HepG2 (cell line): ENCODE results near the gene LIM2.

Experiments
- CHD2 ChIP-seq: IDR thresholded peaks from 2 replicates; pipeline ENCODE4 v1.6.1; 2011; ENCODE audit warnings: low read depth, low read length, improper control_type of control experiment
- CTCF ChIP-seq: sonication (generic); formaldehyde crosslinking; IDR thresholded peaks from 2 replicates; pipeline ENCODE4 v1.5.0; 2020; ENCODE audit warnings: mild to moderate bottlenecking, missing genetic modification reagents, moderate library complexity
- FOXM1 ChIP-seq: sonication (generic); formaldehyde crosslinking; IDR thresholded peaks from 2 replicates; pipeline ENCODE4 v1.5.0; 2020; ENCODE audit warnings: missing genetic modification reagents
- HNRNPLL ChIP-seq: fragments of 200-400 bp; formaldehyde crosslinking; IDR thresholded peaks from 2 replicates; pipeline ENCODE4 v1.6.1; 2017; ENCODE audit warnings: mild to moderate bottlenecking, low read depth, low read length; ENCODE audit not compliant: poor library complexity, severe bottlenecking
- HOMEZ ChIP-seq: IDR thresholded peaks from 2 replicates; pipeline ENCODE4 v1.6.1; 2016; ENCODE audit warnings: low read depth
- MAFG ChIP-seq: sonication (generic); formaldehyde crosslinking; IDR thresholded peaks from 2 replicates; pipeline ENCODE4 v1.5.1; 2020; ENCODE audit warnings: mild to moderate bottlenecking, missing genetic modification reagents
- MBNL3 ChIP-seq: fragments of 250-450 bp; sonication (Bioruptor Pico); conservative IDR thresholded peaks from 2 replicates; pipeline ENCODE4 v1.8.0; 2022; ENCODE audit warnings: mild to moderate bottlenecking, inconsistent platforms
- SP2 ChIP-seq: sonication (generic); formaldehyde crosslinking; IDR thresholded peaks from 2 replicates; pipeline ENCODE4 v1.5.1; 2020; ENCODE audit warnings: mild to moderate bottlenecking, missing genetic modification reagents
- USF2 ChIP-seq, 2 experiments: sonication (generic) in 1 of 2; formaldehyde crosslinking in 1 of 2; IDR thresholded peaks; 2 replicates each; pipeline versions ENCODE4 v1.5.1 to v1.6.1; 2011 to 2020; ENCODE audit warnings: borderline replicate concordance in 1 of 2, low read depth in 1 of 2, low read length in 1 of 2, mild to moderate bottlenecking in 1 of 2, missing genetic modification reagents in 1 of 2, moderate library complexity in 1 of 2
- TF ChIP-seq, protein P1 (sequence below): sonication (generic); formaldehyde crosslinking; IDR thresholded peaks from 2 replicates; pipeline ENCODE4 v1.4.0; 2020; ENCODE audit warnings: mild to moderate bottlenecking, missing genetic modification reagents
- TF ChIP-seq, protein P2 (sequence below): sonication (generic); formaldehyde crosslinking; IDR thresholded peaks from 2 replicates; pipeline ENCODE4 v1.4.0; 2020; ENCODE audit warnings: missing genetic modification reagents
- TF ChIP-seq, protein P3 (sequence below): IDR thresholded peaks from 2 replicates; pipeline ENCODE4 v1.6.1; 2016
- TF ChIP-seq, protein P4 (sequence below): IDR thresholded peaks from 2 replicates; pipeline ENCODE4 v1.6.1; 2016; ENCODE audit warnings: low read depth, missing genetic modification reagents, missing compliant biosample characterization

DNA sequence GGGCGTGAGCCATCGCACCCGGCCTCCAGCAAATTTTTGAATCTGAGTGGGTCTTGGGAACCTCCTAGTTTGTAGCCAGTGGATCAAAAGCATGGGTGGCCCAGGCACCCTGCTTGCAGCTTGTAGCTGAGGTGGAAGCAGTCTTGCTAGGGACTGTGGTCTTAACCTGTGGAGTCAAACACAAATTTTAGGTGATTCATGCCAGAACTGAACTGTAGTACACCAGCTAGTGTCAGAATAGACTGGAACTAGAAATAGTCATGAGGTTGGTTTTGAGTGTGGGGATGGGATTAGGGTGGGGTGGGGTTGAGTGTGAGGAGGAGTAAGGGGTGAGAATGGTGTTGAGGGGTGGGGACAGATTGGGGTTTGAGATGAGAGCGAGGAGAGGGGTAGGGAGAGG, 5.8 kb downstream of the LIM2 start:
- TF ChIP-seq MBNL3 (CRISPR knock-in tag): no peak
- TF ChIP-seq, protein P1, sequence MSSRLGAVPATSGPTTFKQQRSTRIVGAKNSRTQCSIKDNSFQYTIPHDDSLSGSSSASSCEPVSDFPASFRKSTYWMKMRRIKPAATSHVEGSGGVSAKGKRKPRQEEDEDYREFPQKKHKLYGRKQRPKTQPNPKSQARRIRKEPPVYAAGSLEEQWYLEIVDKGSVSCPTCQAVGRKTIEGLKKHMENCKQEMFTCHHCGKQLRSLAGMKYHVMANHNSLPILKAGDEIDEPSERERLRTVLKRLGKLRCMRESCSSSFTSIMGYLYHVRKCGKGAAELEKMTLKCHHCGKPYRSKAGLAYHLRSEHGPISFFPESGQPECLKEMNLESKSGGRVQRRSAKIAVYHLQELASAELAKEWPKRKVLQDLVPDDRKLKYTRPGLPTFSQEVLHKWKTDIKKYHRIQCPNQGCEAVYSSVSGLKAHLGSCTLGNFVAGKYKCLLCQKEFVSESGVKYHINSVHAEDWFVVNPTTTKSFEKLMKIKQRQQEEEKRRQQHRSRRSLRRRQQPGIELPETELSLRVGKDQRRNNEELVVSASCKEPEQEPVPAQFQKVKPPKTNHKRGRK: no peak
- TF ChIP-seq USF2 (IDR thresholded peaks at IDR 0.05; ENCODE audit: low read depth, low read length): no peak
- TF ChIP-seq USF2 (CRISPR knock-in tag; IDR thresholded peaks at IDR 0.05; ENCODE audit: borderline replicate concordance): no peak
- TF ChIP-seq SP2 (CRISPR knock-in tag): no peak
- TF ChIP-seq CTCF (CRISPR knock-in tag): no peak
- TF ChIP-seq HOMEZ (CRISPR knock-in tag): no peak
- TF ChIP-seq, protein P2, sequence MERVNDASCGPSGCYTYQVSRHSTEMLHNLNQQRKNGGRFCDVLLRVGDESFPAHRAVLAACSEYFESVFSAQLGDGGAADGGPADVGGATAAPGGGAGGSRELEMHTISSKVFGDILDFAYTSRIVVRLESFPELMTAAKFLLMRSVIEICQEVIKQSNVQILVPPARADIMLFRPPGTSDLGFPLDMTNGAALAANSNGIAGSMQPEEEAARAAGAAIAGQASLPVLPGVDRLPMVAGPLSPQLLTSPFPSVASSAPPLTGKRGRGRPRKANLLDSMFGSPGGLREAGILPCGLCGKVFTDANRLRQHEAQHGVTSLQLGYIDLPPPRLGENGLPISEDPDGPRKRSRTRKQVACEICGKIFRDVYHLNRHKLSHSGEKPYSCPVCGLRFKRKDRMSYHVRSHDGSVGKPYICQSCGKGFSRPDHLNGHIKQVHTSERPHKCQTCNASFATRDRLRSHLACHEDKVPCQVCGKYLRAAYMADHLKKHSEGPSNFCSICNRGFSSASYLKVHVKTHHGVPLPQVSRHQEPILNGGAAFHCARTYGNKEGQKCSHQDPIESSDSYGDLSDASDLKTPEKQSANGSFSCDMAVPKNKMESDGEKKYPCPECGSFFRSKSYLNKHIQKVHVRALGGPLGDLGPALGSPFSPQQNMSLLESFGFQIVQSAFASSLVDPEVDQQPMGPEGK (CRISPR knock-in tag): no peak
- TF ChIP-seq, protein P3, sequence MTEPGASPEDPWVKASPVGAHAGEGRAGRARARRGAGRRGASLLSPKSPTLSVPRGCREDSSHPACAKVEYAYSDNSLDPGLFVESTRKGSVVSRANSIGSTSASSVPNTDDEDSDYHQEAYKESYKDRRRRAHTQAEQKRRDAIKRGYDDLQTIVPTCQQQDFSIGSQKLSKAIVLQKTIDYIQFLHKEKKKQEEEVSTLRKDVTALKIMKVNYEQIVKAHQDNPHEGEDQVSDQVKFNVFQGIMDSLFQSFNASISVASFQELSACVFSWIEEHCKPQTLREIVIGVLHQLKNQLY (CRISPR knock-in tag): no peak
- no peak for TF ChIP-seq CHD2
- TF ChIP-seq FOXM1 (CRISPR knock-in tag): no peak
- TF ChIP-seq MAFG (CRISPR knock-in tag): no peak
- TF ChIP-seq HNRNPLL: no peak
- TF ChIP-seq, protein P4, sequence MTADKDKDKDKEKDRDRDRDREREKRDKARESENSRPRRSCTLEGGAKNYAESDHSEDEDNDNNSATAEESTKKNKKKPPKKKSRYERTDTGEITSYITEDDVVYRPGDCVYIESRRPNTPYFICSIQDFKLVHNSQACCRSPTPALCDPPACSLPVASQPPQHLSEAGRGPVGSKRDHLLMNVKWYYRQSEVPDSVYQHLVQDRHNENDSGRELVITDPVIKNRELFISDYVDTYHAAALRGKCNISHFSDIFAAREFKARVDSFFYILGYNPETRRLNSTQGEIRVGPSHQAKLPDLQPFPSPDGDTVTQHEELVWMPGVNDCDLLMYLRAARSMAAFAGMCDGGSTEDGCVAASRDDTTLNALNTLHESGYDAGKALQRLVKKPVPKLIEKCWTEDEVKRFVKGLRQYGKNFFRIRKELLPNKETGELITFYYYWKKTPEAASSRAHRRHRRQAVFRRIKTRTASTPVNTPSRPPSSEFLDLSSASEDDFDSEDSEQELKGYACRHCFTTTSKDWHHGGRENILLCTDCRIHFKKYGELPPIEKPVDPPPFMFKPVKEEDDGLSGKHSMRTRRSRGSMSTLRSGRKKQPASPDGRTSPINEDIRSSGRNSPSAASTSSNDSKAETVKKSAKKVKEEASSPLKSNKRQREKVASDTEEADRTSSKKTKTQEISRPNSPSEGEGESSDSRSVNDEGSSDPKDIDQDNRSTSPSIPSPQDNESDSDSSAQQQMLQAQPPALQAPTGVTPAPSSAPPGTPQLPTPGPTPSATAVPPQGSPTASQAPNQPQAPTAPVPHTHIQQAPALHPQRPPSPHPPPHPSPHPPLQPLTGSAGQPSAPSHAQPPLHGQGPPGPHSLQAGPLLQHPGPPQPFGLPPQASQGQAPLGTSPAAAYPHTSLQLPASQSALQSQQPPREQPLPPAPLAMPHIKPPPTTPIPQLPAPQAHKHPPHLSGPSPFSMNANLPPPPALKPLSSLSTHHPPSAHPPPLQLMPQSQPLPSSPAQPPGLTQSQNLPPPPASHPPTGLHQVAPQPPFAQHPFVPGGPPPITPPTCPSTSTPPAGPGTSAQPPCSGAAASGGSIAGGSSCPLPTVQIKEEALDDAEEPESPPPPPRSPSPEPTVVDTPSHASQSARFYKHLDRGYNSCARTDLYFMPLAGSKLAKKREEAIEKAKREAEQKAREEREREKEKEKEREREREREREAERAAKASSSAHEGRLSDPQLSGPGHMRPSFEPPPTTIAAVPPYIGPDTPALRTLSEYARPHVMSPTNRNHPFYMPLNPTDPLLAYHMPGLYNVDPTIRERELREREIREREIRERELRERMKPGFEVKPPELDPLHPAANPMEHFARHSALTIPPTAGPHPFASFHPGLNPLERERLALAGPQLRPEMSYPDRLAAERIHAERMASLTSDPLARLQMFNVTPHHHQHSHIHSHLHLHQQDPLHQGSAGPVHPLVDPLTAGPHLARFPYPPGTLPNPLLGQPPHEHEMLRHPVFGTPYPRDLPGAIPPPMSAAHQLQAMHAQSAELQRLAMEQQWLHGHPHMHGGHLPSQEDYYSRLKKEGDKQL (CRISPR knock-in tag): no peak
